CD14-positive monocyte (primary cell): Measurements from ENCODE around the gene EAPP. TPM values are rescaled to one million over a fixed set of nuclear protein-coding genes. Genes with fewer than 3 reads are reported as not detected.

Experiments
- DNase-seq, 3 donors: peaks; one replicate each; pipeline ENCODE4 v3.0.0-alpha.2; 2011 to 2022
- H2AFZ ChIP-seq: 2 replicates; pipeline ENCODE4 v1.6.0; 2012; ENCODE audit warnings: mild to moderate bottlenecking, low read depth, low read length, inconsistent platforms; ENCODE audit not compliant: insufficient read depth, poor library complexity, severe bottlenecking
- H3K27ac ChIP-seq, 2 donors: 1 replicate in 1 of 2; 2 replicates in 1 of 2; pipeline ENCODE4 v1.5.1; 2012 to 2013; ENCODE audit warnings: low read length in 2 of 2, control low read depth in 1 of 2, inconsistent platforms in 1 of 2, low read depth in 1 of 2, mild to moderate bottlenecking in 1 of 2
- H3K27me3 ChIP-seq, 2 donors: one replicate each; pipeline versions ENCODE4 v1.6.0 to v1.6.1; 2011 to 2013; ENCODE audit warnings: low read length in 2 of 2; ENCODE audit not compliant: control insufficient read depth in 2 of 2, insufficient read depth in 2 of 2
- H3K36me3 ChIP-seq, 2 donors: replicated peaks in 1 of 2; 1 replicate in 1 of 2; 2 replicates in 1 of 2; pipeline versions ENCODE4 v1.5.1 to v1.6.1; 2012 to 2013; ENCODE audit warnings: low read length in 2 of 2, control low read depth in 1 of 2, inconsistent platforms in 1 of 2, mild to moderate bottlenecking in 1 of 2; ENCODE audit not compliant: insufficient read depth in 2 of 2, control insufficient read depth in 1 of 2
- H3K4me1 ChIP-seq, 2 donors: 1 replicate in 1 of 2; 2 replicates in 1 of 2; pipeline versions ENCODE4 v1.5.1 to v1.6.1; 2012 to 2013; ENCODE audit warnings: low read length in 2 of 2, control low read depth in 1 of 2, inconsistent platforms in 1 of 2, mild to moderate bottlenecking in 1 of 2, moderate library complexity in 1 of 2; ENCODE audit not compliant: insufficient read depth in 2 of 2, control insufficient read depth in 1 of 2
- H3K4me2 ChIP-seq: replicated peaks from 2 replicates; pipeline ENCODE3; 2012; ENCODE audit warnings: low read length, moderate library complexity, mild to moderate bottlenecking; ENCODE audit not compliant: poor library complexity, severe bottlenecking; ENCODE audit errors: extremely low read depth
- H3K4me3 ChIP-seq, 3 experiments: fragments of 200-600 bp in 1 of 3; sonication (generic) in 1 of 3; replicated peaks in 1 of 3; 1 replicate in 2 of 3; 2 replicates in 1 of 3; pipeline ENCODE4 v1.5.1; 2011 to 2013; ENCODE audit warnings: low read length in 3 of 3, mild to moderate bottlenecking in 3 of 3, control low read depth in 2 of 3, low read depth in 2 of 3, inconsistent platforms in 1 of 3, moderate library complexity in 1 of 3
- H3K79me2 ChIP-seq: 2 replicates; pipeline ENCODE4 v1.6.0; 2012; ENCODE audit warnings: mild to moderate bottlenecking, control low read depth, inconsistent platforms, low read length, moderate library complexity; ENCODE audit not compliant: insufficient read depth
- H3K9ac ChIP-seq: 2 replicates; pipeline ENCODE4 v1.6.0; 2017; ENCODE audit warnings: low read length, mild to moderate bottlenecking; ENCODE audit not compliant: insufficient read depth, poor library complexity, severe bottlenecking
- H3K9me3 ChIP-seq, 2 donors: replicated peaks in 1 of 2; 1 replicate in 1 of 2; 2 replicates in 1 of 2; pipeline versions ENCODE4 v1.5.1 to v1.6.1; 2012 to 2013; ENCODE audit warnings: low read length in 2 of 2, control low read depth in 1 of 2; ENCODE audit not compliant: control insufficient read depth in 1 of 2, insufficient read depth in 1 of 2
- H4K20me1 ChIP-seq: 2 replicates; pipeline ENCODE4 v1.6.0; 2012; ENCODE audit warnings: mild to moderate bottlenecking, low read length, control low read depth, moderate library complexity; ENCODE audit not compliant: insufficient read depth
- H3K27ac Mint-ChIP-seq, 7 donors: one replicate each; pipeline ENCODE4 v1.8.0; 2020; ENCODE audit warnings: mild to moderate bottlenecking in 7 of 7, mixed read lengths in 7 of 7, moderate library complexity in 6 of 7, inconsistent platforms in 2 of 7
- H3K27me3 Mint-ChIP-seq, 3 donors: one replicate each; pipeline ENCODE4 v1.8.0; 2021 to 2022; ENCODE audit warnings: low read depth in 3 of 3, mild to moderate bottlenecking in 3 of 3, mixed read lengths in 3 of 3, moderate library complexity in 3 of 3, inconsistent platforms in 1 of 3
- H3K36me3 Mint-ChIP-seq, 2 donors: one replicate each; pipeline ENCODE4 v1.8.0; 2020; ENCODE audit warnings: mixed read lengths in 2 of 2, inconsistent platforms in 1 of 2, mild to moderate bottlenecking in 1 of 2
- H3K4me1 Mint-ChIP-seq: one replicate; pipeline ENCODE4 v1.8.0; 2020; ENCODE audit warnings: mild to moderate bottlenecking, mixed read lengths
- H3K4me3 Mint-ChIP-seq, 2 donors: one replicate each; pipeline ENCODE4 v1.8.0; 2020; ENCODE audit warnings: mild to moderate bottlenecking in 2 of 2, mixed read lengths in 2 of 2, moderate library complexity in 1 of 2
- H3K9me3 Mint-ChIP-seq, 7 donors: one replicate each; pipeline ENCODE4 v1.8.0; 2020 to 2022; ENCODE audit warnings: mixed read lengths in 7 of 7, mild to moderate bottlenecking in 6 of 7, moderate library complexity in 6 of 7, inconsistent platforms in 2 of 7
- CTCF ChIP-seq: fragments of 200-600 bp; IDR thresholded peaks from one replicate; pipeline ENCODE4 v1.8.0; 2022; ENCODE audit warnings: antibody characterized with exemption, mild to moderate bottlenecking
- WGBS: methylation state at CpG from one replicate; pipeline ENCODE4 v1.1.5; 2013; ENCODE audit warnings: missing lambda C conversion rate; ENCODE audit not compliant: insufficient coverage; 5-methylcytosine and 5-hydroxymethylcytosine counted together
- intact Hi-C, 2 donors: fragments of 100-400 bp; cut with micrococcal nuclease; formaldehyde crosslinking; loops; one replicate each; pipeline versions ENCODE4 v1.15.0 to v1.15.1; 2023
- polyA plus RNA-seq, 3 donors: library from polyadenylated mRNA; depleted of rRNA in 1 of 3; unstranded in 2 of 3; stranded (reverse) in 1 of 3; fragments of 300-500 nt in 2 of 3; fragments of >200 nt in 1 of 3; fragmentation: Illumina TruSeq in 2 of 3; gene quantifications; 1 replicate in 2 of 3; 2 replicates in 1 of 3; pipeline ENCODE4 v1.2.3, GENCODE V29; 2012 to 2021

EAPP gene
- polyA plus RNA-seq, 3 donors, result 20.7 to 76.2 (median 70.2) TPM

GRCh38 chr14:34475163-34475562, 64.3 kb downstream of the EAPP start:
- H3K4me3 Mint-ChIP-seq, result no peak overlapping the region
- intact Hi-C loops, result no loop called here
- peaks cover 0 to 7% (median 2%) of the 10 kb centered on the region in 7 donors for H3K9me3 Mint-ChIP-seq
- H3K27ac Mint-ChIP-seq, result no peak overlapping the region
- H3K4me1 ChIP-seq, result no peaks in the 10 kb centered on the region
- H3K36me3 Mint-ChIP-seq, result no peaks in the 10 kb centered on the region
- WGBS, result 80% methylated on average over 1 of the region's 6 CpGs
- no peaks in the 10 kb centered on the region for H3K4me1 Mint-ChIP-seq
- peaks cover 1 to 3% (median 2%) of the 10 kb centered on the region in 3 donors for H3K27me3 Mint-ChIP-seq
- H3K9me3 ChIP-seq, result no peaks in the 10 kb centered on the region
- no peak overlapping the region for H3K27ac ChIP-seq
- no peak for TF ChIP-seq CTCF
- no peak overlapping the region for H3K4me2 ChIP-seq
- H3K4me3 ChIP-seq, result no peak overlapping the region
- no peaks in the 10 kb centered on the region for H3K36me3 ChIP-seq
- no peak for DNase-seq
- H2AFZ ChIP-seq, result no peak overlapping the region
- no peaks in the 10 kb centered on the region for H3K79me2 ChIP-seq
- no peaks in the 10 kb centered on the region for H3K27me3 ChIP-seq
- H3K9ac ChIP-seq, result no peak overlapping the region
- H4K20me1 ChIP-seq, result no peaks in the 10 kb centered on the region

DNA sequence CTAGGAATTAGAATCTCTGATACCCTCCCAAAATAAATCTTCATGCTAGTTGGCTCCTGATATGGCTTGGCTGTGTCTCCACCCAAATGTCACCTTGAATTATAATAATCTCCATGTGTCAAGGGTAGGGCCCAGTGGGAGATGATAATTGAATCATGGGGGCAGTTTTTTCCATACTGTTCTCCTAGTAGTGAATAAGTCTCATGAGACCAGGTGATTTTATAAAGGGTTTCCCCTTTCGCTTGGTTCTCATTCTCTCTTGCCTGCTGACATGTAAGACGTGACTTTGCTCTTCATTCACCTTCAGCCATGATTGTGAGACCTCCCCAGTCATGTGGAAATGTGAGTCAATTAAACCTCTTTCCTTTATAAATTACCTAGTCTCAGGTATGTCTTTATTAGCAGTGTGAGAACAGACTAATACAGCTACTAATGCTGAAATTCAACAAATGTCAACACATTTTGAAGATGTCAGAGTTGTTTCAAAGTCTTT, 65.3 kb downstream of the EAPP start:
- Mint-ChIP-seq H3K36me3 (no peaks in the 10 kb centered on the region), H3K9me3 (peaks cover 0 to 7% (median 2%) of the 10 kb centered on the region in 7 donors), H3K4me3 (no peak overlapping the region), H3K27ac (no peak overlapping the region), H3K27me3 (peaks cover 0 to 3% (median 1%) of the 10 kb centered on the region in 3 donors), H3K4me1 (no peaks in the 10 kb centered on the region)
- Histone ChIP-seq H3K36me3 (no peaks in the 10 kb centered on the region), H3K4me3 (no peak overlapping the region), H3K9me3 (no peaks in the 10 kb centered on the region), H3K9ac (no peak overlapping the region), H3K79me2 (no peaks in the 10 kb centered on the region), H3K27ac (no peak overlapping the region), H3K4me1 (no peaks in the 10 kb centered on the region), H2AFZ (no peak overlapping the region), H4K20me1 (no peaks in the 10 kb centered on the region), H3K27me3 (no peaks in the 10 kb centered on the region), H3K4me2 (no peak overlapping the region)
- no peak for DNase-seq
- TF ChIP-seq CTCF, result no peak
- no CpG with 5 or more reads among the region's 2 CpGs for WGBS
- intact Hi-C loops, result no loop called here
